ENCODE measurements around the gene DNAAF5. TPM values are rescaled to one million over a fixed set of nuclear protein-coding genes. Genes with fewer than 3 reads are reported as not detected.

DNAAF5 gene
- total and polyA plus RNA-seq, 2 of the 4 experiments (the other 2 are of a cell fraction): 12.4 to 32.6 TPM

DNA sequence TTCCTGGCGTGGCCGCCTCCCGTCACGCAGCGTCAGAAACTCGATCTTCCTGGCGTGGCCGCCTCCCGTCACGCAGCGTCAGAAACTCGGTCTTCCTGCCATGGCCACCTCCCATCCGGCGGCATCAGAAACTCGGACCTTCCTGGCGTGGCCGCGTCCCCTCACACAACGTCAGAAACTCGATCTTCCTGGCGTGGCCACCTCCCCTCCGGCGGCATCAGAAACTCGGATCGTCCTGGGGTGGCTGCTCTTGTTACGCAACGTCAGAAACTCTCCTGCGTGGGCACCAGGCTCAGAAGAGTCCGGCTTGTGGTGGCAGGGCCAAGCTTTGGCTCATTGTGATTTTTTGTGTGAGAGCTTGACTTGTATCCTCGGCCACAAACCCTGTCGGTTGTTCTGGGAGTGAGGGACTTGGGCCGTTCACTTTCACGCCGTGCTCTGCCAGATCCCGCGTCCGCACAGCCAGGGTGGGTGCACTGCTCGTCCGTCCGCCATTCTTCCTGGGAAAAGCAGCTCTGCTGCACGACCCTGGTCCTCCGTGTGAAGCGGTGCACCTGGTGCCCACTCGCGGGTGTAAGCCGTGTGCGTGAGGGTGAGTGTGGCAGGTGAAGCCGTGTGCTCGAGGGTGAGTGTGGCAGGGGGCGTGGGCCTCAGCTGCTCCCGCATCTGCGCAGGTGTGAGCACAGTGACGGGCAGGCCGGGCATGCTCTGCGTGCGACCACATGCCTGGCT lies 56.4 kb downstream of the DNAAF5 start:
- Histone ChIP-seq H3K27me3 (ENCODE audit: control insufficient read depth, insufficient read depth, low read length) (no peaks in the 10 kb centered on the region), H4K20me1 (ENCODE audit: insufficient read depth, low read length) (no peaks in the 10 kb centered on the region; the same call in 1 of the 2 replicates), H3K9me1 (ENCODE audit: insufficient read depth, low read length) (no peaks in the 10 kb centered on the region), H2BK5ac (ENCODE audit: low read depth, low read length, poor library complexity, severe bottlenecking) (no peak overlapping the region), H2BK15ac (ENCODE audit: low read depth, low read length) (no peak overlapping the region), H4K91ac (ENCODE audit: insufficient read depth, low read depth, low read length) (no peak overlapping the region), H3K14ac (replicated peaks; ENCODE audit: low read depth, low read length) (no peak overlapping the region), H3K23ac (ENCODE audit: low read depth, low read length) (no peak overlapping the region), H3K4me2 (ENCODE audit: low read depth, low read length) (no peak overlapping the region), H3K18ac (ENCODE audit: low read depth, low read length) (no peak overlapping the region), H4K5ac (ENCODE audit: low read depth, low read length) (no peak overlapping the region), H3K4ac (ENCODE audit: low read depth, low read length) (no peak overlapping the region), H2AFZ (replicated peaks; ENCODE audit: low read length, poor library complexity) (no peak overlapping the region), H4K8ac (ENCODE audit: low read depth in 2 of 2, low read length in 2 of 2) (no peak overlapping the region), H3K9me3 (ENCODE audit: control insufficient read depth, insufficient read depth, low read length) (no peaks in the 10 kb centered on the region), H2AK9ac (replicated peaks; ENCODE audit: low read depth, low read length, poor library complexity) (peak overlapping the region; percentile 56), H2BK120ac (ENCODE audit: low read depth, low read length) (no peak overlapping the region), H2AK5ac (ENCODE audit: low read depth, low read length) (no peak overlapping the region), H3K4me3 (ENCODE audit: insufficient read depth, low read depth, low read length) (no peak overlapping the region), H3K4me1 (ENCODE audit: control insufficient read depth, insufficient read depth, low read length) (peaks cover 4% of the 10 kb centered on the region; the same call in 1 of the 2 replicates), H3K36me3 (ENCODE audit: control insufficient read depth, insufficient read depth, low read length) (peaks cover 33% of the 10 kb centered on the region), H3K27ac (ENCODE audit: insufficient read depth, low read length) (no peak overlapping the region), H3K79me1 (ENCODE audit: low read depth in 1 of 2, low read length in 2 of 2) (no peaks in the 10 kb centered on the region), H3K9ac (ENCODE audit: low read depth, low read length) (no peak overlapping the region), H3K56ac (ENCODE audit: extremely low read depth, insufficient read depth, low read length) (no peak overlapping the region), H2BK20ac (ENCODE audit: low read depth, low read length) (no peak overlapping the region)
- dilution Hi-C loops (cut with HindIII; ENCODE audit: low sequenced_read_pairs, unreplicated experiment): no loop called here
- DNase-seq (no peak), ATAC-seq (ENCODE audit: low read depth) (no peak)
- no TSS peak for BruUV-seq (replicated peaks)
- ChIA-PET POLR2A (ENCODE audit: unreplicated experiment) (no interaction called here), CTCF (no interaction called here)
- WGBS, 2 experiments (ENCODE audit: extremely low coverage in 2 of 2, insufficient read length in 1 of 2): 98% methylated on average over 35 of the region's 56 CpGs; no CpG with 5 or more reads in 1 of the 2 experiments
- in situ Hi-C loops (cut with MboI; ENCODE audit: low sequenced_read_pairs): no loop called here
- TF ChIP-seq RFX5 (IDR thresholded peaks at IDR 0.05; ENCODE audit: low read depth, low read length): no peak
- TF ChIP-seq CEBPB (IDR thresholded peaks at IDR 0.05; ENCODE audit: low read depth, low read length): peak; percentile 51; the same call in 1 of the 2 replicates
- intact Hi-C loops (cut with micrococcal nuclease): no loop called here
